ENCODE data around the gene KANSL1. TPM values are rescaled to one million over a fixed set of nuclear protein-coding genes. Genes with fewer than 3 reads are reported as not detected.

The KANSL1 gene
- total and polyA plus RNA-seq, 9 of the 15 experiments (the other 6 are each of a cell fraction or from before 2014, with no cell fraction given): 3.6 to 55.4 (median 31.8) TPM

DNA sequence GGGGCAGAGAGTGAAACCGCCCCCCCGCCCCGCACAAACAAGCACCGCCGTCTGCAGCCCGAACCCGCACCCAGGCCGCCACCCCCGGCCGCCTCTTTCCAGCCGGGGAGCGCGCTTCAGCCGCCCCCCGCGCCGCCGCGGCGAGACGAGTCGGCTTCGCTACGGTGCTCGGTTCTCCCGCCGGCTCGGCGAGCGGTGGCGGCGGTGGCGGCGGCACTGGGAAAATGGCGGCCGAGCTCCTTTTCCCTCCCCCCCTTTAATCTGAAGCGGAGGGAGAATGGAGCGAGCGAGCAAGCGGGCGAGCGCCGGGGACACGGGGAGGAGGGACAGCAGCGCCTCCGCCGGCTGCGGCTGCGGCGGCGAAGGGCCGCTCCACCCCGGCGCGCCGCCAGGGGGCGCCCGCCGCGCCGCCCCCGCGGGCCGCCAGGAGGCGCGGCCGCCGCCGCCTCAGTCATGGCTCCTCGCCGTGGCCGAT lies at the start of gene KANSL1 (continued):
- TF ChIP-seq, protein P1, sequence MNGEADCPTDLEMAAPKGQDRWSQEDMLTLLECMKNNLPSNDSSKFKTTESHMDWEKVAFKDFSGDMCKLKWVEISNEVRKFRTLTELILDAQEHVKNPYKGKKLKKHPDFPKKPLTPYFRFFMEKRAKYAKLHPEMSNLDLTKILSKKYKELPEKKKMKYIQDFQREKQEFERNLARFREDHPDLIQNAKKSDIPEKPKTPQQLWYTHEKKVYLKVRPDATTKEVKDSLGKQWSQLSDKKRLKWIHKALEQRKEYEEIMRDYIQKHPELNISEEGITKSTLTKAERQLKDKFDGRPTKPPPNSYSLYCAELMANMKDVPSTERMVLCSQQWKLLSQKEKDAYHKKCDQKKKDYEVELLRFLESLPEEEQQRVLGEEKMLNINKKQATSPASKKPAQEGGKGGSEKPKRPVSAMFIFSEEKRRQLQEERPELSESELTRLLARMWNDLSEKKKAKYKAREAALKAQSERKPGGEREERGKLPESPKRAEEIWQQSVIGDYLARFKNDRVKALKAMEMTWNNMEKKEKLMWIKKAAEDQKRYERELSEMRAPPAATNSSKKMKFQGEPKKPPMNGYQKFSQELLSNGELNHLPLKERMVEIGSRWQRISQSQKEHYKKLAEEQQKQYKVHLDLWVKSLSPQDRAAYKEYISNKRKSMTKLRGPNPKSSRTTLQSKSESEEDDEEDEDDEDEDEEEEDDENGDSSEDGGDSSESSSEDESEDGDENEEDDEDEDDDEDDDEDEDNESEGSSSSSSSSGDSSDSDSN (IDR thresholded peaks at IDR 0.05; ENCODE audit: borderline replicate concordance in 1 of 2, low read depth in 2 of 2, low read length in 2 of 2): peak; percentile 88 to 96; a peak in 3 of 4 replicates
- TF ChIP-seq SETDB1 (IDR thresholded peaks at IDR 0.05; ENCODE audit: low read length) (peak; percentile 39), NFIC (IDR thresholded peaks at IDR 0.05) (peak; percentile 5; the same call in 1 of the 2 replicates), ZBTB7A (IDR thresholded peaks at IDR 0.05; ENCODE audit: borderline replicate concordance, control insufficient read depth, low read depth, low read length) (peak; percentile 60; the same call in 1 of the 2 replicates), NCOA2 (IDR thresholded peaks at IDR 0.05; ENCODE audit: partially characterized antibody in 2 of 2) (no peak), SMAD4 (CRISPR knock-in tag; conservative IDR thresholded peaks at IDR 0.05) (peak; percentile 95), MAZ (CRISPR knock-in tag; conservative IDR thresholded peaks at IDR 0.05 in 1 of 2, IDR thresholded peaks at IDR 0.05 in 1 of 2) (peak; percentile 77 to 94), NEUROD1 (IDR thresholded peaks at IDR 0.05; ENCODE audit: borderline replicate concordance, low read depth, low read length, partially characterized antibody) (peak; percentile 56), KAT2B (IDR thresholded peaks at IDR 0.05; ENCODE audit: low read depth, low read length) (peak; percentile 61), HMGN3 (IDR thresholded peaks at IDR 0.05; ENCODE audit: borderline replicate concordance, extremely low read depth, insufficient read length, low read depth, low read length) (peak; percentile 16), EGR1 (conservative IDR thresholded peaks at IDR 0.05) (0 out of 2 replicates have a peak, but pooled peaks have one; percentile 21), ZNF79 (CRISPR knock-in tag; IDR thresholded peaks at IDR 0.05; ENCODE audit: low read depth) (no peak), NFRKB (IDR thresholded peaks at IDR 0.05; ENCODE audit: low read depth) (peak; percentile 83), TAF1 (IDR thresholded peaks at IDR 0.05; ENCODE audit: control insufficient read depth, extremely low read depth, insufficient read depth, low read length, severe bottlenecking) (peak; percentile 90), KDM2B (CRISPR knock-in tag; IDR thresholded peaks at IDR 0.05) (peak; percentile 30; the same call in 1 of the 2 replicates), ZNF212 (CRISPR knock-in tag; IDR thresholded peaks at IDR 0.05) (peak; percentile 76; the same call in 1 of the 2 replicates)
- TF ChIP-seq, protein P2, sequence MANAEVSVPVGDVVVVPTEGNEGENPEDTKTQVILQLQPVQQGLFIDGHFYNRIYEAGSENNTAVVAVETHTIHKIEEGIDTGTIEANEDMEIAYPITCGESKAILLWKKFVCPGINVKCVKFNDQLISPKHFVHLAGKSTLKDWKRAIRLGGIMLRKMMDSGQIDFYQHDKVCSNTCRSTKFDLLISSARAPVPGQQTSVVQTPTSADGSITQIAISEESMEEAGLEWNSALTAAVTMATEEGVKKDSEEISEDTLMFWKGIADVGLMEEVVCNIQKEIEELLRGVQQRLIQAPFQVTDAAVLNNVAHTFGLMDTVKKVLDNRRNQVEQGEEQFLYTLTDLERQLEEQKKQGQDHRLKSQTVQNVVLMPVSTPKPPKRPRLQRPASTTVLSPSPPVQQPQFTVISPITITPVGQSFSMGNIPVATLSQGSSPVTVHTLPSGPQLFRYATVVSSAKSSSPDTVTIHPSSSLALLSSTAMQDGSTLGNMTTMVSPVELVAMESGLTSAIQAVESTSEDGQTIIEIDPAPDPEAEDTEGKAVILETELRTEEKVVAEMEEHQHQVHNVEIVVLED (CRISPR knock-in tag; IDR thresholded peaks at IDR 0.05): peak; percentile 63; the same call in 1 of the 2 replicates
- TF ChIP-seq, protein P3, sequence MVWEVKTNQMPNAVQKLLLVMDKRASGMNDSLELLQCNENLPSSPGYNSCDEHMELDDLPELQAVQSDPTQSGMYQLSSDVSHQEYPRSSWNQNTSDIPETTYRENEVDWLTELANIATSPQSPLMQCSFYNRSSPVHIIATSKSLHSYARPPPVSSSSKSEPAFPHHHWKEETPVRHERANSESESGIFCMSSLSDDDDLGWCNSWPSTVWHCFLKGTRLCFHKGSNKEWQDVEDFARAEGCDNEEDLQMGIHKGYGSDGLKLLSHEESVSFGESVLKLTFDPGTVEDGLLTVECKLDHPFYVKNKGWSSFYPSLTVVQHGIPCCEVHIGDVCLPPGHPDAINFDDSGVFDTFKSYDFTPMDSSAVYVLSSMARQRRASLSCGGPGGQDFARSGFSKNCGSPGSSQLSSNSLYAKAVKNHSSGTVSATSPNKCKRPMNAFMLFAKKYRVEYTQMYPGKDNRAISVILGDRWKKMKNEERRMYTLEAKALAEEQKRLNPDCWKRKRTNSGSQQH (CRISPR knock-in tag; IDR thresholded peaks at IDR 0.05): 0 out of 2 replicates have a peak, but pooled peaks have one; percentile 44
- TF ChIP-seq, protein P4, sequence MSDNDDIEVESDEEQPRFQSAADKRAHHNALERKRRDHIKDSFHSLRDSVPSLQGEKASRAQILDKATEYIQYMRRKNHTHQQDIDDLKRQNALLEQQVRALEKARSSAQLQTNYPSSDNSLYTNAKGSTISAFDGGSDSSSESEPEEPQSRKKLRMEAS (CRISPR knock-in tag; IDR thresholded peaks at IDR 0.05): no peak

Measured in K562 (cell line).